Large intestine (tissue), 3 donors: ENCODE measurements around the gene PRKAR2B. TPM values are rescaled to one million over a fixed set of nuclear protein-coding genes. Genes with fewer than 3 reads are reported as not detected.

Experiments
- DNase-seq, 2 donors: peaks; one replicate each; pipeline versions ENCODE4 v3.0.0 to v3.0.0-alpha.2; 2013
- H3K27ac ChIP-seq: one replicate; pipeline ENCODE4 v1.5.1; 2013; ENCODE audit warnings: low read length
- H3K27me3 ChIP-seq: 2 replicates; pipeline ENCODE4 v1.6.1; 2013; ENCODE audit warnings: low read length; ENCODE audit not compliant: control insufficient read depth, insufficient read depth
- H3K36me3 ChIP-seq: 2 replicates; pipeline ENCODE4 v1.6.1; 2013; ENCODE audit warnings: low read length; ENCODE audit not compliant: control insufficient read depth, insufficient read depth
- H3K4me1 ChIP-seq: one replicate; pipeline ENCODE4 v1.6.1; 2013; ENCODE audit warnings: low read length; ENCODE audit not compliant: control insufficient read depth, insufficient read depth
- H3K4me3 ChIP-seq: one replicate; pipeline ENCODE4 v1.5.1; 2013; ENCODE audit warnings: low read length
- H3K9me3 ChIP-seq: one replicate; pipeline ENCODE4 v1.6.1; 2013; ENCODE audit warnings: mild to moderate bottlenecking, low read depth, low read length, moderate library complexity; ENCODE audit not compliant: control insufficient read depth
- WGBS: methylation state at CpG from one replicate; pipeline ENCODE4 v1.1.5; 2013; ENCODE audit warnings: low lambda C conversion rate; ENCODE audit not compliant: insufficient coverage; 5-methylcytosine and 5-hydroxymethylcytosine counted together
- polyA plus RNA-seq: library from polyadenylated mRNA; unstranded; fragments of 120-200 nt; gene quantifications from one replicate; pipeline ENCODE4 v1.2.1, GENCODE V29; 2013

The PRKAR2B gene
- polyA plus RNA-seq, 1 donor, result 16.3 TPM

DNA sequence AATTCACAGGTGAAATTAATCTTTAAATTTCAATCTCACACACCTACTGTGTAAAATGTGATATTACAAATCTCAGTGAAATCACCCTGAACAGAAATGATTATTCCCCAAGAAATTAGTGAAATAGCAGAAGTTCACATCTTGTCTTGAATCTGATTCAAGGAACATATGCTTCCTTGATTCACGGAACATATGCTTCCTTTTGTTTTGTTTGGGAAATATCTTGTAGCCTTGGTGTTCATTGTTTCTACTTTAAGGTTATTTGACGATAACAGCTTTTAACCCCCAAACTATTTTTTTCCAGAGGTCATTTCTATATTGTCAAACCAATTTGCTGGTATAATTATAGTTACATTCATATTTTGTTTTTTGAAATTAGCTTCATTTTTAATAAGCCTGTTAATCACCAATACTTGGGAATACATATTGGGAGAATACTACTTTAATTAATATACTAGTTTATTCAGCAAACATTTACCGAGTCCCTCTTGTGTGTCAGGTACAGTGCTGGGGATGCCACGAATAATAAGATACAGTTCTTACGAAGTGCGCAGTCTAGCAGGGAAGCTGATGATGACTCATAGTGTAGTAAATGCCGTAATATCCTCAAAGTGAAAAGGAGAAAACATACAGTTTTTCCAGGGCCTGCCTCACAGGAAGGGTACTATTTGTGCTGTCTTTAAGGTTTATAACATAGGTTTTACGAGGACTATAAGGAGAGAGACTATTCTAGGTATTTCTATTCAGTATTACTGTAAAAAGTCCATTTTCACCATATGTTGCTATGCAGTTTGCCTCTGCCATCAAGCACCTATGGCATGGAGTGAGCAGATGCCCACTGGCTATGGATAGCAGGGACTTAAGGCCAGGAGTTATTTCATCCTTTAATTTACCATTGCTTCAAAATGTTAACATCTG, 32.5 kb downstream of the PRKAR2B start:
- 84% methylated on average over 7 of the region's 8 CpGs for WGBS
- Histone ChIP-seq H3K27ac (no peak overlapping the region), H3K4me3 (no peak overlapping the region), H3K4me1 (no peaks in the 10 kb centered on the region), H3K9me3 (no peaks in the 10 kb centered on the region), H3K36me3 (no peaks in the 10 kb centered on the region), H3K27me3 (no peaks in the 10 kb centered on the region)
- no peak for DNase-seq

DNA sequence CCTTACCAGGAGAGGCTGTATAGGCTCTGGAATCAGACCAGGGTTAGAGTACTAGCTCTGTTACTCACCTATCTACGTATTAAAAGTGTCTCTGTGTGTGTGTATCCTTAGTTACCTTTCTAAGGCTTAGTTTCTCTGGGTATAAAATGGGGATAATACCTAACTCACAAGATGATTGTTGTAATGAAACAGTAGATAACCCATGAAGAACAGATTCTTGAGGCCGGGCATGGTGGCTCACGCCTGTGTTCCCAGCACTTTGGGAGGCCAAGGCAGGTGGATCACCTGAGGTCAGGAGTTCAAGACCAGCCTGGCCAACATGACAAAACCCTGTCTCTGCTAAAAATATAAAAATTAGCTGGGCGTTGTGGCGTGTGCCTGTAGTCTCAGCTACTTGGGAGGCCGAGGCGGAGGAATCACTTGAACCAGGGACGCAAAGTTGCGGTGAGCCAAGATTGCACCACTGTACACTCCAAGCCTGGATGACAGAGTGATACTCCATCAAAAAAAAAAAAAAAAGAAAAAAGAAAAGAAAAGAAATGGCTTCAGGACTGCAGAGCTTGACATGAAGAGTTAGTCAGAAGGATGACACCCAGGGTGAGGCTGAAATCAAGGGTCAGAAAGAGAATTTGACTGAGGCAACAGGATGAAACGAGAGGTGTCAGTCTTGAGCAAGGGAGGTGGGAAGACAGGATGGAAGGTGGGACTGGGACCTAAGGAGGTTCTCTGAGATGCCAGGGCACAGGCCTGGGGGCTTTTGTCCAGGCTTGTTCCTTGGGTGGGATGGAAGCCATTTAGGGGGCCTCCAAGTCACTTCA, 33.4 kb downstream of the PRKAR2B start:
- no peak overlapping the region for H3K27ac ChIP-seq
- H3K4me1 ChIP-seq, result no peaks in the 10 kb centered on the region
- WGBS, result 100% methylated on average over 5 of the region's 10 CpGs
- DNase-seq, result no peak
- no peaks in the 10 kb centered on the region for H3K9me3 ChIP-seq
- no peaks in the 10 kb centered on the region for H3K27me3 ChIP-seq
- no peak overlapping the region for H3K4me3 ChIP-seq
- no peaks in the 10 kb centered on the region for H3K36me3 ChIP-seq

DNA sequence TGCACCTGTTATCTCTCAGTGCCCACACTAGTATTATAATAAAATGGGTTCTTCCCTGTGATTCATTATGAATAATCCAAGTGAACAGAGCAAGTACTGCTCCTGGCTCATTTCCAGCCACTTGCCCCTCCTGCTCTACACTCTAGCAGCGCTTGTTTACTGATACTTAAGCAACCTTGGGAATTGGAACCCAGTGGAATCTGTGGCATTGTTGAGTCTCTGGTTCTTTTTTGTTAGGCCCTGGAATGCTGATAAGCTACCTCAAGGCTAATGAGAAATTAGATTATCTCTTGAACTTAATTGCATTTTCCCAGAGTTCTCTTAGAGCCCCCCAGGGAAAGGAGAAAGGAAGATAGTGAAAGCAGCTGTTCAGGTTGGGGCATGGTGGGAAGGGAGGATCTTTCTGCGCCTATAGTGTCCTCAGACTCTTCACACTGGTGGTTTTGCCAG, 34.0 kb downstream of the PRKAR2B start:
- H3K27ac ChIP-seq, result no peak overlapping the region
- no peaks in the 10 kb centered on the region for H3K4me1 ChIP-seq
- DNase-seq, result no peak
- H3K27me3 ChIP-seq, result no peaks in the 10 kb centered on the region
- H3K4me3 ChIP-seq, result no peak overlapping the region
- no CpG with 5 or more reads among the region's 2 CpGs for WGBS
- H3K36me3 ChIP-seq, result no peaks in the 10 kb centered on the region
- H3K9me3 ChIP-seq, result no peaks in the 10 kb centered on the region

DNA sequence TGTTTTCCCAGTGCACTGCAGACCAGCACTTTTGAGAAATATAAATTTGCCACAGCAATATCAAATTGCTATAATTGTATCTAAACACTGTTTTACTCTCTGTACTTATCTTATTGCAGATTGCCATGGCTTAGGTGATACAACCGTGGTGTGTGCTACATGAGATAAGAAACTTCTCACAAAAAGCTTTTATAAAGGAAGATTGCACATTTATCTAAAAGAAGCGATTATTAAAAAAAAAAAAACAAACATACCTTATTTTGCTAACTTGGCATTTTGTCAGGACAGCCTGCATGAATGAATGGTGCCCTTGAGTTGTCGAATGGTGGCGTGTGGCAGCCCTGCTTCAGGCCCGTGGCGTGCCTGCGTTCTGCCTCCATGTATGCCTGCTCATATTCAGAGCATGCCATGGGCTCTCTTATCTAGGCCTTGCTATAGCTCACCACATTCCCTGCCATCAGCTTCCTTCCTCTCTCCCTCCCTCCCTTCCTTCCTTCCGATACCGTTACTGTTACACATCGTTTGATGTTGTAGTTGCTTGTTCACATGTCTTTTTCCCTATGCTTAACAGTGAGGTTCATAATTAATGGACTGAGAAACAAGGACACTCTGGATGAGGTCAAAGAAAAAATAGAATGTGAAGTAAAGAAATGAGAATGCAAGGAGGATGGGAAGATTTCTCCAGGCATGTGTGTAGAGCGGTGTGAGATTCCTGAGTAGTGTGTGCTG, 34.9 kb downstream of the PRKAR2B start:
- no peak for DNase-seq

DNA sequence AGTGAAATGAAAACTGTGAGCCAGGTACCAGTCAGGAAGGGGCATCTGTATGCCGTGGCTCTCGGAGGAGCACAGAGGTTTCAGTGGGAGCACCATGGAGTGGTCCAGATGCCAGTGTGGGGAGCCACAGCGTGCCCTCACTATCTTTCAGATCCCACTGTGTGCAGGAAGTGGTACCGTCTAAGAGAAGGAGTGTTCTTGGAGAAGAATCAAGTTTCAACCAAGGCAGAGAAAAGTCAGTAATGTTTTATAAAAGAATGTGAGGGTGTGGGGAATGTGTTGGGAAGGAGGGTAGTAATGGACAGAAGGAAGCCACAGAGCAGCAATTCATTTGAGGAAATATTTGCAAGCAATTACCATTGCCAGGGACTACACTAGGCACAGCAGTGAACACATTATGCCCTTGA, 35.6 kb downstream of the PRKAR2B start:
- no peak for DNase-seq
- Histone ChIP-seq H3K36me3 (no peaks in the 10 kb centered on the region), H3K9me3 (no peaks in the 10 kb centered on the region), H3K27me3 (no peaks in the 10 kb centered on the region), H3K27ac (no peak overlapping the region), H3K4me1 (no peaks in the 10 kb centered on the region), H3K4me3 (no peak overlapping the region)
- WGBS, result no CpG with 5 or more reads among the region's 4 CpGs

More for the DNA sequence above, 34.9 kb downstream of the PRKAR2B start:
- H3K4me1 ChIP-seq, result no peaks in the 10 kb centered on the region
- no peaks in the 10 kb centered on the region for H3K36me3 ChIP-seq
- WGBS, result 73% methylated on average over 4 of the region's 11 CpGs
- no peaks in the 10 kb centered on the region for H3K27me3 ChIP-seq
- H3K4me3 ChIP-seq, result no peak overlapping the region
- no peaks in the 10 kb centered on the region for H3K9me3 ChIP-seq
- H3K27ac ChIP-seq, result no peak overlapping the region

DNA sequence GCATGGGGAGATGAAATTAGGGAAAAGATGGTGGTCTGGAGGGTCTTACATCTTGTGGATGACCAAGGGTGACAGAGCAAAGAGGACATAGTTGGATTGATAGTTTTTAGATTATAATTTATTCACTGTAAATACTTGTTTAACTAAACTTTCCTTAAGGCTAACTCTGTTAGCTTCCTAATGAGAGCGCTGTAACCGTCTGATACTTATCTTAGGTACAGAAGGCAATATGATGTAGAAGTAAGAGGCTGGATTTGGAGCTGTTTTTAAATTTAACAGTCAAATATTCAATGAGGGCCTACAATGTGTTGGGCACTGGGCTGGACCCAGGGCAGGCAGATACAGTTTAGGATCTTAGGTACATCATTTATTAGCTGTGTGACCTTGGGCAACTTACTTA, 36.0 kb downstream of the PRKAR2B start:
- no peaks in the 10 kb centered on the region for H3K36me3 ChIP-seq
- no peak overlapping the region for H3K4me3 ChIP-seq
- H3K27me3 ChIP-seq, result no peaks in the 10 kb centered on the region
- H3K4me1 ChIP-seq, result no peaks in the 10 kb centered on the region
- DNase-seq, result no peak
- no peaks in the 10 kb centered on the region for H3K9me3 ChIP-seq
- H3K27ac ChIP-seq, result no peak overlapping the region
- WGBS, result 80% methylated on average over 1 of the region's 2 CpGs

DNA sequence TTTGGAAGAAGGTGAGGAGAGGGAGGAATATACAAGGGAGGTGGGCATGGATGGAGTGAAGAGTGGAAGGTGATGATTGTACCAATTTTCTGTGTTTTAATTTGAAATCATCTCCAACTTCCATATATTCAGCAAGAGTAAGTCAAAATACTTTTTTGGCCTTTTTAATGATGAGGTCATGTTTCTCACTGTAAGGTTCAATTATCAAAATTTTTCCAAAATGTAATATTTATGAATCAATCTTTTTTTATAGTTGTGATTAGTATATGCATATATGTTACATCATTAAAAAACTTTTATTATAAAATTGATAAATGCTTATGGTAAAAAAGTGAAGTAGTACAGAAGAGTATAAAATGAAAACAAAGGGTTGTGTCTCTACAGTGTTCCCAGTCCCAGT, 40.7 kb downstream of the PRKAR2B start:
- no peaks in the 10 kb centered on the region for H3K27me3 ChIP-seq
- H3K27ac ChIP-seq, result no peak overlapping the region
- H3K4me3 ChIP-seq, result no peak overlapping the region
- H3K4me1 ChIP-seq, result no peaks in the 10 kb centered on the region
- no peaks in the 10 kb centered on the region for H3K9me3 ChIP-seq
- H3K36me3 ChIP-seq, result no peaks in the 10 kb centered on the region
- no peak for DNase-seq

DNA sequence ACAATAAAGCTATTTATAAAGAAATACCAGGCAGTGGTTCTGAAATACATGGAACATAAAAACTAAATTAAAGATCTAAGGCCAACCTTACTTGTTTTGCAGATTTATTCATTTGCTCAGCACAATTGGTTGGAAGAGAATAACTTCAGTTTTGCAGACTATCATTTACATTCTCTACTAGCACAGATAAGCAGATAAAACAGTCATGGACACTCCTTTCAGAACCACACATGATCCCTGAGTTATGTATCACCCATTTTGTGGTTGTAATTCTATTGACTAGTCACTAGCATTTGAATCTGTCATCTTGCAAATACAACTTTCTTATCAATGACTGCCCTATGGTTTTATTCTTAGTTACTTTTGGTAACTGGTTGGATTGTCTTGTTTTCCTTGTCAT, 45.1 kb downstream of the PRKAR2B start:
- H3K4me1 ChIP-seq, result no peaks in the 10 kb centered on the region
- no peaks in the 10 kb centered on the region for H3K27me3 ChIP-seq
- no peaks in the 10 kb centered on the region for H3K36me3 ChIP-seq
- no peak for DNase-seq
- H3K4me3 ChIP-seq, result no peak overlapping the region
- H3K27ac ChIP-seq, result no peak overlapping the region
- H3K9me3 ChIP-seq, result no peaks in the 10 kb centered on the region

DNA sequence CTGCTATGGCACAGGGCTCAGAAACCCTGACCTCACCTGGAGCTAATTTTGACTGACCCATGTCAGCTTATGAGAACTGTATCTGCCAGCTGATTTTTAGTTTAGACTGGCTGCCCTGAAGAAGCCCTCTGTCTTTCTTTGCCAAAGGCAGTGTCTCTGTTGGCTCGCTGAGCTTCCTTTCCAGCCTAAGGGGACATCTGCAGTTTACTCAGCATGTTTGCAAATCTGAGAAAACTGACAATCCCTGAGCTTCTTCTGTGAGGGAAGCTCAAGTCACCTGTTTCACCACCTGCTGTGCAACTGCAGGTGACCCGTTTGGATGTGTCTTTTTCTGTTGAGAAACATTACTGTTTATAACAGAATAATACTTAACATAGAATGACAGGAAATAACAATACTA, 46.0 kb downstream of the PRKAR2B start:
- Histone ChIP-seq H3K27ac (no peak overlapping the region), H3K4me1 (no peaks in the 10 kb centered on the region)
- WGBS, result 0% methylated on average over 1 of the region's 2 CpGs

DNA sequence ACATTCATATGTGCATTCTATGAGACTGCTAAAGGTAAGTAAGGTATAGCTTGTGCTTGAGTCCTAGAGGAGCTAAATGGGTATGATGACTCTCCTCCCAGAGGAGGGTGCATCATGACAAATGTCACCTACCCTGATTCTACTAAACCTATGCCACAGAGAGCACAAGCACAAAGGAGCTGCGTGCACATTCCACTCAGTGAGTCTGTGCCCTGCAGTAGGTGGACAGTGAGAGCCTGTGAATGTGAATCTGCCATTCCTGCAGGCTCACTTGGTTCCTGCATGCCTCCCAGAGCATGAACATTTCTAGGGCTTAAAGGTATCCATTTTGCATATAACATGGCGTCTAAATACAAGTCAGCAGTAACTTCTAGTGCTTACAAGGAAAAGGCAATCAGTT, 46.8 kb downstream of the PRKAR2B start:
- WGBS, result no CpG with 5 or more reads among the region's 2 CpGs
- Histone ChIP-seq H3K36me3 (no peaks in the 10 kb centered on the region), H3K4me3 (no peak overlapping the region), H3K4me1 (no peaks in the 10 kb centered on the region), H3K27ac (no peak overlapping the region), H3K27me3 (no peaks in the 10 kb centered on the region), H3K9me3 (no peaks in the 10 kb centered on the region)
- DNase-seq, result no peak

More for the DNA sequence above, 46.0 kb downstream of the PRKAR2B start:
- Histone ChIP-seq H3K27me3 (no peaks in the 10 kb centered on the region), H3K4me3 (no peak overlapping the region), H3K9me3 (no peaks in the 10 kb centered on the region), H3K36me3 (no peaks in the 10 kb centered on the region)
- no peak for DNase-seq
